K562 (cell line): ENCODE data around the gene CLASP1. TPM values are rescaled to one million over a fixed set of nuclear protein-coding genes. Genes with fewer than 3 reads are reported as not detected.

Experiments
- ARID1B ChIP-seq: fragments of 450-650 bp; IDR thresholded peaks from 2 replicates; pipeline ENCODE4 v1.6.1; 2016; ENCODE audit warnings: antibody characterized with exemption, mild to moderate bottlenecking, inconsistent platforms
- BMI1 ChIP-seq: fragments of 150-350 bp; IDR thresholded peaks from 2 replicates; pipeline ENCODE4 v1.6.1; 2014; ENCODE audit warnings: low read length
- CBFA2T3 ChIP-seq: fragments of 450-650 bp; IDR thresholded peaks from 2 replicates; pipeline ENCODE4 v1.6.1; 2017
- FOXK2 ChIP-seq, 2 experiments: fragments of 450-650 bp; IDR thresholded peaks in 1 of 2; conservative IDR thresholded peaks in 1 of 2; 2 replicates each; pipeline ENCODE4 v1.6.1; 2016; ENCODE audit warnings: low read depth in 2 of 2, mild to moderate bottlenecking in 1 of 2
- HDAC3 ChIP-seq: fragments of 450-650 bp; IDR thresholded peaks from 2 replicates; pipeline ENCODE4 v1.6.1; 2018; ENCODE audit warnings: borderline replicate concordance, mild to moderate bottlenecking, moderate library complexity; ENCODE audit not compliant: partially characterized antibody
- HNRNPK ChIP-seq: fragments of 200-400 bp; formaldehyde crosslinking; IDR thresholded peaks from one replicate; pipeline ENCODE4 v1.6.1; 2018; ENCODE audit warnings: mild to moderate bottlenecking, low read depth, low read length; ENCODE audit not compliant: poor library complexity, severe bottlenecking
- KDM1A ChIP-seq, 2 experiments: fragments of 450-650 bp; IDR thresholded peaks; 2 replicates each; pipeline ENCODE4 v1.6.1; 2016; ENCODE audit warnings: mild to moderate bottlenecking in 2 of 2
- PURB ChIP-seq: sonication (generic); formaldehyde crosslinking; IDR thresholded peaks from 2 replicates; pipeline ENCODE4 v1.9.0; 2021; ENCODE audit warnings: low read depth, mild to moderate bottlenecking, missing genetic modification reagents
- RCOR1 ChIP-seq, 2 experiments: IDR thresholded peaks; 2 replicates each; pipeline ENCODE4 v1.6.1; 2012; ENCODE audit warnings: low read depth in 2 of 2, low read length in 2 of 2, borderline replicate concordance in 1 of 2, improper control_type of control experiment in 1 of 2
- ZBTB26 ChIP-seq: fragments of 450-650 bp; formaldehyde crosslinking; IDR thresholded peaks from 2 replicates; pipeline ENCODE4 v1.4.0; 2022; ENCODE audit warnings: missing genetic modification characterization
- ZNF140 ChIP-seq: fragments of 250-450 bp; sonication (Bioruptor Pico); IDR thresholded peaks from 2 replicates; pipeline ENCODE4 v1.8.0; 2021; ENCODE audit warnings: moderate library complexity, mild to moderate bottlenecking, inconsistent platforms
- ZNF318 ChIP-seq, 2 experiments: fragments of 450-650 bp; IDR thresholded peaks; 2 replicates each; pipeline ENCODE4 v1.6.1; 2016; ENCODE audit warnings: mild to moderate bottlenecking in 2 of 2, borderline replicate concordance in 1 of 2, low read depth in 1 of 2, moderate library complexity in 1 of 2
- polyA plus RNA-seq, 8 experiments: library from polyadenylated mRNA; depleted of rRNA in 4 of 8; stranded (reverse) in 5 of 8; unstranded in 3 of 8; fragments of >200 nt; fragmentation: Nextera tagmentation in 2 of 8; fragmentation: Illumina TruSeq in 1 of 8; extraction: Ambion mirVana in 2 of 8; extraction: Trizol in 1 of 8; gene quantifications; 2 replicates each; pipeline versions ENCODE4 v1.2.1 to v1.2.3, GENCODE V29; 2011 to 2014; ENCODE audit warnings: inconsistent platforms in 1 of 8, missing spikeins in 1 of 8
- total RNA-seq, 7 experiments: library from RNA; depleted of rRNA in 6 of 7; stranded (reverse); fragments of >200 nt in 6 of 7; fragmentation: Illumina TruSeq in 2 of 7; extraction: Trizol in 2 of 7; gene quantifications; 2 replicates each; pipeline versions ENCODE4 v1.2.1 to v1.2.3, GENCODE V29; 2011 to 2021; ENCODE audit warnings: low replicate concordance in 1 of 7

CLASP1 gene
- total and polyA plus RNA-seq, 9 of the 15 experiments (the other 6 are each of a cell fraction or from before 2014, with no cell fraction given), result 1.7 to 40.3 (median 20.7) TPM

- TF ChIP-seq ZNF318 (IDR thresholded peaks at IDR 0.05; ENCODE audit: borderline replicate concordance in 1 of 2, low read depth in 1 of 2) (no peak), ZNF140 (CRISPR knock-in tag) (no peak), RCOR1 (IDR thresholded peaks at IDR 0.05; ENCODE audit: borderline replicate concordance in 1 of 2, low read depth in 2 of 2, low read length in 2 of 2) (0 out of 4 replicates have a peak, but pooled peaks of 1 of the 2 experiments have one; percentile 30), HNRNPK (no peak), KDM1A (IDR thresholded peaks at IDR 0.05) (peak in 1 of 2 experiments; percentile 23; a peak in 1 of 4 replicates), HDAC3 (no peak), ARID1B (0 out of 2 replicates have a peak, but pooled peaks have one; percentile 17), ZBTB26 (CRISPR knock-in tag) (no peak), BMI1 (no peak), CBFA2T3 (peak; percentile 27; the same call in 1 of the 2 replicates), PURB (CRISPR knock-in tag) (no peak), FOXK2 (conservative IDR thresholded peaks at IDR 0.05 in 1 of 2, IDR thresholded peaks at IDR 0.05 in 1 of 2; ENCODE audit: low read depth in 2 of 2) (no peak)
Measured at GRCh38 chr2:121472470-121472993, 176.7 kb downstream of the CLASP1 start (continued).
